Retinal pigment epithelial cell (primary cell): ENCODE results near the gene CCDC142.
A peak's percentile ranks its signal among the peaks of the same experiment; 100 is the strongest.

Source experiments
- DNase-seq: peaks from one replicate; pipeline ENCODE4 v3.0.0-alpha.2; 2010; ENCODE audit warnings: low read depth
- H3K4me3 ChIP-seq: 2 replicates; pipeline ENCODE4 v1.5.1; 2011; ENCODE audit warnings: mild to moderate bottlenecking, low read length, control low read depth, moderate library complexity
- TF ChIP-seq, protein P1 (sequence below): conservative IDR thresholded peaks from 2 replicates; pipeline ENCODE4 v1.5.1; 2011; ENCODE audit warnings: low read depth, low read length, control low read depth, inconsistent platforms

The CCDC142 gene

DNA sequence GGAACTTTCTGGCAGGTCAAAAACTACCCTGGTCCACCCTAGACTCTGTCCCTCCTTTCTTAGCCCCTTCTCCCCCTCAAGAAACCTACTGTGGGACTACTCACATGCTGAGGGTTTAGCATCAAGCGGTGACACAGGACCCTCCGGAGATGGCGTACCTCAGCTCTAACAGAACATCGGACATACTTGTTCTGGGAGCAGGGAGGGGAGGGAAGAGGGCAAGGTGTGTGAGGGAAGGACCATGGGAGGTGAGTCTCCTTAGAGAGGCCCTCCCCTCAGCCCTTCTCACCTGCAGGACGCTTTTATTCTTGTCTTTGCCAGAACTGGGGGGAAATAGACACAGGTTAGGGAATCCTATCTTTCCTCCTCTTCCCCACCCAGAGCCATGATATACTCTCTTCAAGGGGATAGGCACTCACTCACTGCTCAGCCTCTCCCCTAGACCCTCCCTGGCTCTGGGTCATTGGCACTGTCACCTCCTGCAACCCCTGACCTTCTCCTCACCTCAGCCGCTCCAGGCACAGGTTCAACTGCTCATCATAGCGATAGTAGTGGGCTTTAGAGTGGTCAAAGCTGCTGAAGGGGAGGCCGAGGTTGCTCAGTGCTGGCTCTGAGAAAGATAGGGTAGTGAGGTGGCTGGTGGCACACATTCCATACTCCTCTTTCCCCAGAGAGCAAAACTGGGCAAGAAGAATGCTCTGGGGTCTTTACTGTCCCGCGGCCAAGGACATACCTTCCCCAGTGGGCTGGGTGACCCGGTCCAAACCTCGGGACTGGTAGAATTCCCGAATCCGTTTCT, 22.8 kb upstream of the CCDC142 start:
- H3K4me3 ChIP-seq: peak overlapping the region; percentile 14
- DNase-seq: no peak
- TF ChIP-seq, protein P1, sequence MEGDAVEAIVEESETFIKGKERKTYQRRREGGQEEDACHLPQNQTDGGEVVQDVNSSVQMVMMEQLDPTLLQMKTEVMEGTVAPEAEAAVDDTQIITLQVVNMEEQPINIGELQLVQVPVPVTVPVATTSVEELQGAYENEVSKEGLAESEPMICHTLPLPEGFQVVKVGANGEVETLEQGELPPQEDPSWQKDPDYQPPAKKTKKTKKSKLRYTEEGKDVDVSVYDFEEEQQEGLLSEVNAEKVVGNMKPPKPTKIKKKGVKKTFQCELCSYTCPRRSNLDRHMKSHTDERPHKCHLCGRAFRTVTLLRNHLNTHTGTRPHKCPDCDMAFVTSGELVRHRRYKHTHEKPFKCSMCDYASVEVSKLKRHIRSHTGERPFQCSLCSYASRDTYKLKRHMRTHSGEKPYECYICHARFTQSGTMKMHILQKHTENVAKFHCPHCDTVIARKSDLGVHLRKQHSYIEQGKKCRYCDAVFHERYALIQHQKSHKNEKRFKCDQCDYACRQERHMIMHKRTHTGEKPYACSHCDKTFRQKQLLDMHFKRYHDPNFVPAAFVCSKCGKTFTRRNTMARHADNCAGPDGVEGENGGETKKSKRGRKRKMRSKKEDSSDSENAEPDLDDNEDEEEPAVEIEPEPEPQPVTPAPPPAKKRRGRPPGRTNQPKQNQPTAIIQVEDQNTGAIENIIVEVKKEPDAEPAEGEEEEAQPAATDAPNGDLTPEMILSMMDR: no peak

DNA sequence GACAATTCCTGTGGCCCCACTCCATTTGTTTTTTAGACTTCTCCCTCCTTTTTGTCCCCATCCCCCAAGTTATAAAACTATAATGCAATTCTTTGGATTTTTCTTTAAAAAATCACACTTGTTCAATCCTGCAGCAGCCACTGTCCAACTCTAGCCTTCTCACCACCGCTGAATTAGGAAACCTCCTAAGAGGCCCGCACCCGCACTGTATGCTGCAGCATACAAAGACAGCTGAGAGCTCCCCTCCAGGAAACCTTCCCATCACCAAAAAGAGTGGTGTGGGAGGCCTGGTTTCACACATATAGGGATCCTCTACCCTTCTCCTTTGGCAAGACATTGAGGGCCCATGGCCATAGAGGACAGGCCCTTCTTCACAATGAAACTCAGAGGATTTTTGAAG, 21.8 kb upstream of the CCDC142 start:
- no peak for DNase-seq
- no peak overlapping the region for H3K4me3 ChIP-seq
- TF ChIP-seq, protein P1: no peak

DNA sequence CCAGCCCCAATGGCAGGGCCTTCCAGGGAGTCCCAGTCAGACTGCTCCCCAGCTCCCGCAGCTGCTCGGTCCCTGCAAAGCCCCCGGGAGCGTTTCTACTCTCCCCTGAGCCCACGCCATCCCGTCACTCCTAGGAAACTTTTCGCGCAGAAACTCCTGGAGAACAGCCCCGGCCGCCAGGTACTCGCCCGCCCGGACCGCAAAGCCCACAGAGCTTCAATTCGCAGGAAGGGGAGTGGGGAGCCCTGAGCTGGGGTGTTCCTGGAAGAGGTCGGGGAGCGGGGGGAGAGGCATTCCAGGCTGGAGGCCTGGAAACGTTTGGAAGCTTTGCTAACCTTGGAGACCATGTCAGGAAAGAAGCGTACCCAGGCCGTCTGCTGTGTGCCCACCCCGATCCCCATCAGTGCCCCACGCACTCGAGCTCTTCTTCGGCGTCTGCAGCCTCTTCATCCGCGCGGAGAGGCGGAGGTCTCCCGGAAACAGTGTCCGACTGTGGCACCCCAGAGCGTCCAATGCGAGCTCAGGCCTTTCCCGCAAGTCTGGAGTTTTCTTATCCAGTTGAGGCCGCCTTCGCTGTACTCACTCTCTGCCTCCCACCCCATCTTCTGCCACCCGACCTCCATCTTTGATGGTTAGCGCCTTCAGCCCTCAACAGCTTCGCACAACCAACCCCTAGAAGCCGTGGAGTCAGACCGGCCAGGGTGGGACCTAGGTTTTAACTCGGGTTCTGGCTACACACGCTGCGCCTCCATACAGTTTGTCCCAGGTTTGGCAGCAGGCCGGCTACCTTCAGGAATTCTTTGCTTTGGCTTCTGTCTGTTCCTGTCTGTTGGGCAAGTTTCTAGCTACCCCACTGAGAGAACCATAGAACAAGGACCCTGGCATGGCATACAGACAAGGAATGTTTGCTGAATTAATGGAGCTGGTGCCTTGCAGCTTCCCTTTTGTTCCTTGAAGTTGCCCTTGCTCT, 21.0 kb upstream of the CCDC142 start:
- TF ChIP-seq, protein P1: no peak
- H3K4me3 ChIP-seq: peak overlapping the region; percentile 62
- DNase-seq: no peak

DNA sequence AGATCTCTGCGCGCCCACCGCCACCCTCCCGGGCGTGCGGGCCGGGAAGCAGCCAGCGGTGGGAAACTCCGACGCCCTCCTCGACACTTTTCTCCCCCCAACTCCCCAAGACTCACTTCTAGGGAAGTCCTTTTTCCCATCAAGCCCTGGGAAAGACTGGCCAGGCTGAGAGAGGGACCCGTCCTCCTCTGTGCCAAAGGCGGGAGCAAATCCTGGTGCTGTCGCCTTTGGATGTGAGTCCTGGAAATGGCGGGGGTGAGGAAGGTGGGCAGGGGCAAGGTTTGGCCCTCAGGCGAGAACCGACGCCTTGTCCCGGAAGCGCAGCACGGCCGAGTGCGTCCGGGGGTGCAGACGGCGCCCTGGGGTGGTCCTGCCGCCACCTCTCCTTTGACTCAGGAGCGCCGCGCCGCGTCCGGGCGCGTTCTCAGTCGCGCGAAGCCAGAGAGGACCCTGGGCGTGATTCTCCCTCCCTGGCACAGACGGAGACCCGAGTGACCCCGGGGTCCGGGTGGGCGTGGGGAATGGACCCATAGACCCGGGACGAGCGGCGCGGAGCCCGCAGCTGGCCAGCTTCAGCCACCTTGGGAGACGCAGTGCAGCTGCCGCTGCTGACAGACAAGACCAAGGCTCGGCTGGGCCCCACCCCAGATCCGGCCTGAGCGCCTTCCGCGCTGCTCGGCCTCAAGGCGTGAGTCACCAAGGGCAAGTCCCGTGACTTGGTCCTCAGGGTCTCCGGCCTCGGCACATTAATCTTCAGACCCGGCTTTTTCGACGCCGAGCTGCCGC, 20.1 kb upstream of the CCDC142 start:
- DNase-seq: peak; percentile 46
- H3K4me3 ChIP-seq: peak overlapping the region; percentile 62
- TF ChIP-seq, protein P1: peak; percentile 43

DNA sequence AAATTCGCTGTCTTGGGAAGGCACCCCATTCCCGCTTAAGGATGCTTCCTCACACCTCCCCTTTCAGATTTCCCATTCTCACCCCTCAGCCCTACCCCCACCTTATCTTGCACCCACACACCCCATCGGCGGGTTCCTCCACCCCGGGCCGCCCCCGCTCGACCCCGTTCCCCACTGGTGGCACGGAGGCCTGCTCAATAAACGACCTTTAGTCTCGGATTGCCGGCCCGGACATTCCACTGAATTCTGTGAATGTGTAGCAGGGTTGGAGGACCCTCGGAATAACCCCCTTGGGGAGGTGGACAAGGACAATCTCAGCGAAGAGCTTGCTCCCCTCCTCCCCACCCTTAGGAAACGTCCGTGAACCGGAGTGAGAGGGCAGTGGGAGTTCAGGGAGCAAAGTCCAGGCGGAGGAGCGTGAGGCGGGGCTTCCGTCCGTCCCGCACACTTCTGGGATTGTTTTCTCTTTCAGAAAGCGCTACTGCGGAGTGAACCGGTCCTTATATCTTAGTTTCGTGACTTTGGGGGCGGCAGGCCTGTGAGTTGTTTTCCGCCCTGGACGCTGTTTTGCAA, 19.4 kb upstream of the CCDC142 start:
- no peak for DNase-seq
- TF ChIP-seq, protein P1: no peak
- peak overlapping the region; percentile 62 for H3K4me3 ChIP-seq

DNA sequence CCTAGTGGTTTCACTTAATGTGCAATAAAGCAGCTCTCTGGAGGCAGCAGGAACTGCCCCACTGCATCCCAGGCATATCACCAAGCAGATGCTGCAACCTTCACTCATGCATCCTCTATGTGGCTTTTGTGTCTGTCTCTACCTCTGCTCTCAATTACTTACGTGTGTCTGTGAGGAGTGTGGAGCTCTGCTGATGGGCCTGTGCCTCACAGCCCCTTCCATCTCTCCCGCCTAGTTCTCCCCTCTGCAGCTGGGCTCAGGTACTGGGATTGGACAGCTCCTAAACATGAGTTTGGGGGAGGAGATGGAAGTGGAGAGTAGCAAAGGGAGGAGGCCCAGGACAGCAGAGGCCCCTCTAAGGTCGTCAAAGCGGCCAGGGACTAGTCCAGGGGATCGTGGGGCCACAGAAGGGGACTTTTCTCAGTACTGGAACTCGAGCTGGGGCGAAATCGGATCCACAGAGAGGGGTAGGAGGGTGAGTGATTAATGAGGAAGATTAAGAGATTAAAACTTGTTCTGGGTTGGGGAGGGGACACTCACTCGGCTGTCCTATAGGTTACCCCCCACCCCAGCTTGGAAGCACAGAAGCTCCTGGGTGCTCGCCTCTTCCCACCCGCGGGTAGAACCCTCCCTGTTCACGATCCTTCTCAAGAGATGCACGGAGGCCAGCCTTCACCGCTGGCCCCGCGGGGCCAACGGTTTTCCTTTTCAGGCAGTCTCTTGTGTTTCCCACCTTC, 18.7 kb upstream of the CCDC142 start:
- DNase-seq: no peak
- H3K4me3 ChIP-seq: peak overlapping the region; percentile 62
- TF ChIP-seq, protein P1: no peak
